HG03039 (cell line): Measurements from ENCODE around the gene COL4A1.

Source experiments
- ATAC-seq: cut with Tn5 transposase; IDR thresholded peaks from one replicate; pipeline ENCODE4 v1.9.1; 2021; ENCODE audit warnings: mild to moderate bottlenecking, moderate library complexity; ENCODE audit not compliant: unreplicated experiment

COL4A1 gene

GRCh38 chr13:110173247-110173818, 133.6 kb downstream of the COL4A1 start:
- ATAC-seq, result no peak

GRCh38 chr13:110170882-110171281, 136.1 kb downstream of the COL4A1 start:
- no peak for ATAC-seq

- no peak for ATAC-seq
Observed at GRCh38 chr13:110170020-110170790, 136.8 kb downstream of the COL4A1 start.

- ATAC-seq, result no peak
Observed at GRCh38 chr13:110168999-110169933, 137.7 kb downstream of the COL4A1 start.

GRCh38 chr13:110166598-110166997, 140.4 kb downstream of the COL4A1 start:
- ATAC-seq, result no peak

GRCh38 chr13:110164706-110165105, 142.3 kb downstream of the COL4A1 start:
- no peak for ATAC-seq

GRCh38 chr13:110162866-110163658, 143.9 kb downstream of the COL4A1 start:
- ATAC-seq, result no peak

GRCh38 chr13:110162053-110162452, 144.9 kb downstream of the COL4A1 start:
- no peak for ATAC-seq

- no peak for ATAC-seq
Observed at GRCh38 chr13:110161112-110161882, 145.7 kb downstream of the COL4A1 start.

- ATAC-seq, result no peak
Observed at GRCh38 chr13:110158226-110158625, 148.7 kb downstream of the COL4A1 start.

- ATAC-seq, result no peak
Observed at GRCh38 chr13:110157718-110158117, 149.2 kb downstream of the COL4A1 start.

- ATAC-seq, result no peak
Observed at GRCh38 chr13:110156301-110157049, 150.5 kb downstream of the COL4A1 start.

GRCh38 chr13:110155072-110155471, 151.9 kb downstream of the COL4A1 start:
- ATAC-seq, result no peak

- ATAC-seq, result no peak
Observed at GRCh38 chr13:110154410-110154933, 152.5 kb downstream of the COL4A1 start.

- ATAC-seq, result no peak
Observed at GRCh38 chr13:110152351-110152750, 154.6 kb downstream of the COL4A1 start.

GRCh38 chr13:110151462-110151861, 155.5 kb downstream of the COL4A1 start:
- ATAC-seq, result no peak

GRCh38 chr13:110150384-110151101, 156.4 kb downstream of the COL4A1 start:
- no peak for ATAC-seq

GRCh38 chr13:110149036-110149435, 157.9 kb downstream of the COL4A1 start:
- ATAC-seq, result no peak
